GM18526 (cell line): ENCODE results near the gene ESR2.

Experiments
- POLR2A ChIP-seq: IDR thresholded peaks from 3 replicates; pipeline ENCODE4 v1.6.1; 2011; ENCODE audit not compliant: insufficient read length; ENCODE audit errors: extremely low read depth

The ESR2 gene

DNA sequence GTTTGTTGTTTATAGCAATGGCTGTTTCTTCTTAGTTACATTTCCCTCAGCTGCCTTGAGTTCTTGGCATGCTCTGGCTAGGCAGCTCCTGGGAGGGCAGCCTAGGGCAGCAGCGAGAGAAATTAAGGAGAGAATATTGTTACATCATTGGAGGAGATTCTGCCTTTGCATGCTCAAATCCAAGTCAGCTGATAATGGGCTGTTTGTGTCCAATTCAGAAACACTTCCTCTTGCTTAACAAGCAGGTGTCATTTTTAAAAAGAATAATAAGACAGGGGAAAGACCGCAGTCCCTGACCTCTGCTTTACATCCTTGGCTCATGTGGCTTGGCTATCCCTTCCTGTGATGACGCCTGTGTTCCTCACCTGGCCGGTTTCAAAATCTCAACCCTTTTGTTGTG, 76.9 kb downstream of the ESR2 start:
- TF ChIP-seq POLR2A, result no peak

GRCh38 chr14:64215978-64216377, 78.2 kb downstream of the ESR2 start:
- no peak for TF ChIP-seq POLR2A

DNA sequence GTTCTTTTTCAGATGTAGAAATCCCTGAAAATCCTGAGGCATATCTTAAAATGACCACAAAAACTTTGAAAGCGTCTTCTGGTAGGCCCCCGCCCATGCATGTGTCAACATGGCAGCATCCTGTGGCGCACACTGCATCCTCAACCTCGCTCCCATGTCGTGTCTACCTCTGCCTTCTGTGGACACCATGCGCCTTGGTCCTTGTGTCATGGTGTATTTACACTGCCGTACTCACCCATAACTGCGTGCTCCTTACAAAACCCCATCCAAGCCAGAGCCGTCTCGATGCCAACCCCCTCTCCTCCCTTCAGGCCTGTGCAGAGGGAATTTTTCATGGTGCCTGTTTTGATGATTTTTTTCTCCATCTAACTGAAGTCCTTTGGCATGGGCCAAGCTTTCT, 78.9 kb downstream of the ESR2 start:
- no peak for TF ChIP-seq POLR2A

- TF ChIP-seq POLR2A, result no peak
Measured at GRCh38 chr14:64213853-64214570, 80.2 kb downstream of the ESR2 start.

DNA sequence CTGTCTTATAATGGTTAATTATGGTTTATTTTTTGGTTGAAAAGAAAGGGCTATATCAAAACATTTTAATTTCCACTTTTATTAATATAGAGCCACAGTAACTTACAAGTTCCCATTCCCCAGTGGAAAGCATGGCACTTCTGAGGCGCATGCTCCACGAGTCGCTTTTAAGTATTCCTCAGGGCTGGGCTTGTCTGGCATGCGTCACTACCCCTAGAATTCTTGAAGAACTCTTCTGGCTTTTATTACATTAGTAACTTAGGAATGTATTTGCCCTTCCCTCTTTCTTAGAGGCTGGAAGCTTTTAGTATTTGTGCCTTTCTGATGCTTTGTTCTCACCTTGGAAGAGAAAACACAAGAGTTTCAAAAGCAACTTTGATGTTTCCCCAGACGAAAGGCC, 81.1 kb downstream of the ESR2 start:
- no peak for TF ChIP-seq POLR2A

GRCh38 chr14:64212666-64213065, 81.5 kb downstream of the ESR2 start:
- TF ChIP-seq POLR2A, result no peak

DNA sequence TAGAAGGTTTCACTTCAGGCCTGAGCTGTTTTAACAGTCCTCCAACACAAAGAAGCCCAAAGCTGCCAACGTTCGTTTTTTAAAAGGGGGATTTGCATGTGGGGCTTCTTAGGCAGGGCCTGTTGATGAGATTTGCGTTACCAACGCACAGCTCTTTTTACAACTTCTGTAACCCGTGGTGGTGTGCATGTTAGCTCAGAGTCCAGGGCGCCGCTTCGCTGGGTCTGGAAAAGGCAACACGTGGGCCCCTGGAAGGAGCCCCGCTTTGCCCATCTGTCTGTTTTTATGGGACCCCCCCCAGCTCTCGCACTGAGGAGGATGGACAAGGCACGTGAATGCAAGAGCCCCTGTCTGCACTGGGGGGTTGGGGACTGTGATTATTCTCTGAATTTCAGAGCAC, 84.0 kb downstream of the ESR2 start:
- TF ChIP-seq POLR2A, result no peak

GRCh38 chr14:64209444-64210131, 84.6 kb downstream of the ESR2 start:
- TF ChIP-seq POLR2A, result no peak

DNA sequence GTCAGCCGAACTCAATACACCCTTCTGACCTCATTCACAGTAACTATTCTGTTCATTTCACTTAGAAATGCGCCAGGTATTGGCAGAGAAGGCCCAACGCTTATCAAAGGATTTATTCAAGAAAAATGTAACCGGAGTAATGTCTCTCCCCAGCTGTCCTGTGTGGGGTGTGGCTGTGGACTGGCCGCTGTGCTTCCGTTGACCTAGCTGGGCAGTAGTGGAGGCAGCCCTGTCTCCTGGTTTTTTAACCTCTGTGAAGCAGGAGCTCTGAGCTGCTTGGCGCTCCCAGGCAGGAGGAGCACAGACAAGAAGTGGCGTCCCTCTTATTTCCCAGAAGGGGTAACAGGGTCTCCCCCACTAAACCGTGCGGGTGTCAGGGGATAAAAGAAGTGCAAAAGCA, 85.2 kb downstream of the ESR2 start:
- TF ChIP-seq POLR2A, result no peak

- no peak for TF ChIP-seq POLR2A
Measured at GRCh38 chr14:64208261-64208660, 85.9 kb downstream of the ESR2 start.

DNA sequence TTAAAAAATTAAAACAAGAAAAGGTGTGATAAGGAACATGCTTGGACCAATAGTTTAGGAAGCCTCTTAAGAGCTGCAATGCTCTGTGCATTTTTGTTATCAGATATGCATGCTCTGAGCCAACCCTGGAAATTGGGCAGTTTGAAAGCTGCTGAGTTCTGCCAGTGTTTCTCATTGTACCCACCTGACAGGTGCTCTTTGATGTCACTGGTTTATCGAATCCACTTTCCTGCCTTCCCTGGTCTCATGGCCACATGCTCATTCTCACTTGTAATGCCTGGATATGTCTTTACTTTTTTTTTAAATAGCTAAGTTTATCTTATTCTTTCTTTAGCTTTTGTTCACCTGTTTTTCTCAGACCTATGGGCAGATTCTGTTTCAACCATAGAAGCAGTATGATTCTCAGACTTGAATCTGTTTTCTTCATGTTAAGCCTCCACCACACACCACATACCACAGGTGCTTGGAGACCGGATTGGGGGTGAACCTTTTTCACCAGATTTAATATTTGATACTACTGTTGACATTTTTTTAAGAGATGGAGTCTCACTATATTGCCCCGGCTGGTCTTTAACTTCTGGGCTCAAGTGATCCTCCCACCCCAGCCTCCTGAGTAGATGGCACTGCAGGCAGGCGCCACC, 90.7 kb downstream of the ESR2 start:
- TF ChIP-seq POLR2A, result no peak

DNA sequence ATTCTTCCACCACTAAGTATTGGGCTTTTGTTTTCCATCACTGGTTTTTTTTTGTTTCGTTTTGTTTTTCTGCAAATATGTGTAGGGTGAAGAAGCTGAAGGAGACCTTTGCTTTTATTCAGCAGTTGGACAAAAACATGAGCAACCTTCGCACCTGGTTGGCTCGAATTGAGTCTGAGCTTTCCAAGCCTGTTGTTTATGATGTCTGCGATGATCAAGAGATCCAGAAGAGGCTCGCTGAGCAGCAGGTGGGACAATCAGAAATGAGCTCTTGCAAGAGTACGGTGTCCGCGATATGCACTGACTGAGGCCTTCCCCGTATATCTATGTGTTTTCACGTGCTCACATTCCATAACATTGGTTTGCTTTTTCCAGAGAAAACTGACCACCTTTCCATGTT, 91.5 kb downstream of the ESR2 start:
- no peak for TF ChIP-seq POLR2A

DNA sequence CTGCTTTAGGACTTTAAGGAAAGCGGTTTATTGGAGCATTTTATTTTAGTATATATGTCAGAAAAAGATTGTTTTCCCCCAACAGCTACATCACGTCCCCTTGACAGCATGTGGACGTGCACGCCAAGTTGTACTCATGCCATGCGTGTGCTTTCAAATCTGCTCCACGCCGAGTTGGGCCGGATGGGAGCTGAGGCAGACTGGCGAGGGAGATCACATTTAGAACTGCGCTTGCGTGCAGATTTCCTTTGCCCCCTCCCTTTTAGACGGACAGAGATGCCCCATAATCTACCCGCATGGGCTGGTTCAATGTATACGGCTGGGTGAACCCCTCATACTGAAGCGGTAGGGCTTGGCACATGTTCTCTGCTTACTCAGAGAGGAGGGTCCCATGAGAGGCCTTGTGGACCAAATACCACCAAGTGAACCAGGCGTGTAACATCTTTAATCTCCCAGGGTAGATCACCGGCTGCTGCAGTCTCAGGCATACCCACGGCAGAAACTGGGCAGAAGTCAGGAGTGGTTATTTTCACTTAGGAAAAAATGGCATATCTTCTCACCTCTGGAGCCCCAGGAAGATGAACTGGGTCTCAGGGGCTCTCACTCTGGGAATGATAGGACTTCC, 92.1 kb downstream of the ESR2 start:
- no peak for TF ChIP-seq POLR2A

- no peak for TF ChIP-seq POLR2A
Measured at GRCh38 chr14:64201296-64201695, 92.9 kb downstream of the ESR2 start.

DNA sequence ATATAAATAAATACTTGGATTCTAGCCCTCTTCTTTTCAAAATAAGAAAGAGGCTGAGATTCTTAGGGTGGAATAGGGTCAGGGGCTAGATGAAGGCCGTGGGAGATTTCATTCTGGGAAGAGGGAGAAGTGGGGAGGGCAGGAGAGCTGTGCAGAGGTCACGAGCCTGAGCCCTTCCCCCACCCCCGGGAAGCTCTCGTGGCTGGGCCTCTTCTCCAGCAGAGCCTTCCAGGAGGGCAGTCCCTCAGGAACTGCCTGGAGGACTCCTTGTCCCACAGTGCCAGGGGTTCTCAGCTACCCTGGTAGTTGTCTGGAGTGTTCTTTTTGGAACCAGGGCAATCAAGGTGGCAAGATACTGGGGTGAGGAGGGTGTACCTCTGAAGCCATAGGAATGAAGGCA, 94.0 kb downstream of the ESR2 start:
- no peak for TF ChIP-seq POLR2A

GRCh38 chr14:64198486-64198885, 95.7 kb downstream of the ESR2 start:
- no peak for TF ChIP-seq POLR2A

GRCh38 chr14:64197996-64198395, 96.2 kb downstream of the ESR2 start:
- TF ChIP-seq POLR2A, result no peak
